DND-41 (cell line): Measurements from ENCODE around the gene SLX4IP.

ENCODE experiments used
- CTCF ChIP-seq: IDR thresholded peaks from 2 replicates; pipeline ENCODE4 v1.5.1; 2012; ENCODE audit warnings: borderline replicate concordance, low read length, moderate library complexity, mild to moderate bottlenecking; ENCODE audit not compliant: poor library complexity, severe bottlenecking; ENCODE audit errors: extremely low read depth
- EZH2 ChIP-seq: IDR thresholded peaks from 3 replicates; pipeline ENCODE4 v1.6.1; 2012; ENCODE audit warnings: borderline replicate concordance, low read depth, mild to moderate bottlenecking, moderate library complexity, low read length, inconsistent platforms; ENCODE audit not compliant: severe bottlenecking

GRCh38 chr20:10637563-10637962 is 202.5 kb downstream of the SLX4IP start:
- no peak for TF ChIP-seq CTCF
- TF ChIP-seq EZH2 = no peak
